ENCODE data around the gene SNRNP35.
"Not testable (repeated sequence)": the region's sequence is repeated elsewhere in the genome, so short reads cannot be mapped to it uniquely, and the experiment has no call there.

Gene SNRNP35

DNA sequence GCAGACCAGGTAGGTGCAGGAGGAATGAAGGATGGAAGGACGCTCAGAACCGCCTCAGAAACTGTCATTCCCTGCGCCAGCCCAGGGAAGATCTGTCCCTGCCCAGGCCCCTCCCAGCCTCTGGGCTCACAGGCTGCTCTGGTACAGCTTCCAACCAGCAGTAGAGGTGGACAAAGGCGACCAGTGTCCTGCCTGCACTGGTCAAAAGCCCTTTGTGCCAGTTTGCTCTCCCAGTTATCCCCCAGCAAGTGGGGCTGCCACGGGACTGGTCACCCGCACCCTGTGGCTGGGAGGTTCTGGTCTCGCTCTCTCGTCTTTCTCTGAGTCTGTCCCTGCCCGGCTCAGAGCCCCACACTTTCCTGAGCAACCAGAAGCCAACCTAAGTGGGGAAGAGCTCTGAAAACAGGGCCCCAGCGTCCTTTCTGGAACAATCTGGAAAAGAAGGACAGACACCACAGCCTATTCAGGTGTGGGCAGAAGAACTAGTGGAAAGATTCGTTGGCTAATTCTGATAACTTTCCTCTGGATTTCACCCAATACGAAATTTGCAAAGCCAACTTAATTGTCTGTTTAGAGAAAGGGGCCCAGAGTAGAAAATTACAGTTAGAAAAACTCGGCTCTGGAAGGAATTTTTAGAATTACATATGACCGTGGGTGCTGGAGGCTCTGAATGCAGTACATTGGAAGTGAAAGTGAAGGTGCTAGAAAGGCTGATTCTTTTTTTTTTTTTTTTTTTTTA lies 21.7 kb downstream of the SNRNP35 start:
- Histone ChIP-seq H3K36me3 (ENCODE audit: insufficient read depth, low read length) (peaks cover 21% of the 10 kb centered on the region), H3K4me3 (ENCODE audit: low read length) (peak overlapping the region; percentile 35), H3K4me1 (ENCODE audit: control insufficient read depth, insufficient read depth, low read length) (peaks cover 23% of the 10 kb centered on the region), H3K4me2 (ENCODE audit: low read length) (peak overlapping the region; percentile 53), H3K9me3 (replicated peaks; ENCODE audit: low read length) (no peaks in the 10 kb centered on the region), H3K27me3 (ENCODE audit: control insufficient read depth, insufficient read depth, low read length) (no peaks in the 10 kb centered on the region), H3K9ac (ENCODE audit: low read depth, low read length) (peak overlapping the region; percentile 60)

- H3K36me3 ChIP-seq (ENCODE audit: insufficient read depth, low read length): peaks cover 18% of the 10 kb centered on the region
- peaks cover 23% of the 10 kb centered on the region for H3K4me1 ChIP-seq (ENCODE audit: control insufficient read depth, insufficient read depth, low read length)
- not testable (repeated sequence) for H3K4me2 ChIP-seq (ENCODE audit: low read length); H3K9ac ChIP-seq (ENCODE audit: low read depth, low read length); H3K9me3 ChIP-seq (replicated peaks; ENCODE audit: low read length); H3K27me3 ChIP-seq (ENCODE audit: control insufficient read depth, insufficient read depth, low read length); H3K4me3 ChIP-seq (ENCODE audit: low read length)
These were observed 23.3 kb downstream of the SNRNP35 start for GRCh38 chr12:123481251-123481650.

DNA sequence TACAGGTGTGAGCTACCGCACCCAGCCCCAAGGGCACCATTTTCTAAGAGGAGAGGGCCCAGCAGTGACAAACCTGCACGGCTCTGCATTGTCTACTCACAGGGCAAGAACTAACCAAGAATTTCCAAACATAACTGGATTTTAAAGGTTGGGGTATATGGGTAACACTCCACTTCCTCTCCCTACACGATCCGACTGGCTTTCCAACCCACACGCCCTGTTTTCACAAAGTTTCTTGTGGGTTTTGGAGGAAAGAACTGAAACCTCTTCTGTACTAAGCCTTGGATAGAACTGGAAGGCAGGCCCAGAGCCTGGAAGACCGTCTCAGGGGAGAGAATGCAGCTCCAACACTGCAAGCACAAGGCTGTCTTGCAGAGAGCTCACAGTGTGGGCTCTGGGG lies 24.9 kb downstream of the SNRNP35 start:
- H3K36me3 ChIP-seq (ENCODE audit: insufficient read depth, low read length): peaks cover 11% of the 10 kb centered on the region
- H3K4me3 ChIP-seq (ENCODE audit: low read length): no peak overlapping the region

GRCh38 chr12:123483602-123484248 lies 25.8 kb downstream of the SNRNP35 start:
- Histone ChIP-seq H3K36me3 (ENCODE audit: insufficient read depth, low read length) (peaks cover 13% of the 10 kb centered on the region), H3K9me3 (replicated peaks; ENCODE audit: low read length) (no peaks in the 10 kb centered on the region), H3K27me3 (ENCODE audit: control insufficient read depth, insufficient read depth, low read length) (no peaks in the 10 kb centered on the region), H3K9ac (ENCODE audit: low read depth, low read length) (no peak overlapping the region), H3K4me3 (ENCODE audit: low read length) (no peak overlapping the region), H3K4me2 (ENCODE audit: low read length) (no peak overlapping the region), H3K4me1 (ENCODE audit: control insufficient read depth, insufficient read depth, low read length) (peaks cover 15% of the 10 kb centered on the region)

More for the DNA sequence above, 24.9 kb downstream of the SNRNP35 start:
- Histone ChIP-seq H3K4me1 (ENCODE audit: control insufficient read depth, insufficient read depth, low read length) (peaks cover 23% of the 10 kb centered on the region), H3K4me2 (ENCODE audit: low read length) (no peak overlapping the region), H3K27me3 (ENCODE audit: control insufficient read depth, insufficient read depth, low read length) (no peaks in the 10 kb centered on the region), H3K9ac (ENCODE audit: low read depth, low read length) (no peak overlapping the region), H3K9me3 (replicated peaks; ENCODE audit: low read length) (no peaks in the 10 kb centered on the region)

- Histone ChIP-seq H3K9ac (ENCODE audit: low read depth, low read length) (no peak overlapping the region), H3K4me3 (ENCODE audit: low read length) (no peak overlapping the region), H3K27me3 (ENCODE audit: control insufficient read depth, insufficient read depth, low read length) (no peaks in the 10 kb centered on the region), H3K4me2 (ENCODE audit: low read length) (no peak overlapping the region), H3K4me1 (ENCODE audit: control insufficient read depth, insufficient read depth, low read length) (no peaks in the 10 kb centered on the region), H3K9me3 (replicated peaks; ENCODE audit: low read length) (no peaks in the 10 kb centered on the region), H3K36me3 (ENCODE audit: insufficient read depth, low read length) (peaks cover 14% of the 10 kb centered on the region)
These were observed 27.8 kb downstream of the SNRNP35 start for GRCh38 chr12:123485756-123486155.

GRCh38 chr12:123487428-123487827 lies 29.5 kb downstream of the SNRNP35 start:
- Histone ChIP-seq H3K4me3 (ENCODE audit: low read length) (no peak overlapping the region), H3K9me3 (replicated peaks; ENCODE audit: low read length) (no peaks in the 10 kb centered on the region)

DNA sequence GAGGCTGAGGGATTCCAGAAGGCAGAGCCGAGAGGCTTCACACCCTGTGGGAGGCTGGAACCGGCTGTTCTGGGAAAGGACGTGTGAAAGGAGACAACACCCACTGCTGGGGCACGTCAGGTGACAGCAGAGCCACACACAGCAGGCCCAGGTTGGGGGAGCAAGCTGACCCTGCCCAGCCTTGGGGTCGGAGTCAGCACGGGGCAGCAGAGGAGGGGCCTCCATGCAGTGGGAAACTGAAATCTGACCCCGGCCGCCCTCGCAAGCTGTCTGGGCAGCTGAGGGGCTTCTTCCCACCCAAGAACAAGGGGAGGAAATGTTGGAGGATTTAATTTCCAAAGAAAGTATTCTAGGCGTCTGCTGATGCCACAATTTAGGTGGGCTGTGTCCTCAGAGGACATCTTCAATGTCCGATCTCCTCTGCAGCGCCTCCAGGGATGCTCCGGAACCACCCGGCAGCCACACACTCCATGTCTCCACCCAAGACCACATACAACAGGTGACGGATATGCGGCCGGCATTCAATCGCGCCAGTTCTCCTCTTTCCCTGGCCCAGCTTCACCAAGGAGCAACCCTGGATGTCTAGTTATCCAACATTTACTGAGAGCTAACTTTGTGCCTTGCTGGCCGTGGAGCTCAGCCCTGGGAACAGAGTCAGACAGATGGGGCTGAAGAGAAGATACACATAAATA lies 30.7 kb downstream of the SNRNP35 start:
- peaks cover 7% of the 10 kb centered on the region for H3K36me3 ChIP-seq (ENCODE audit: insufficient read depth, low read length)
- no peak overlapping the region for H3K4me3 ChIP-seq (ENCODE audit: low read length)
- no peak overlapping the region for H3K9ac ChIP-seq (ENCODE audit: low read depth, low read length)
- no peaks in the 10 kb centered on the region for H3K27me3 ChIP-seq (ENCODE audit: control insufficient read depth, insufficient read depth, low read length)
- H3K4me2 ChIP-seq (ENCODE audit: low read length): no peak overlapping the region
- no peaks in the 10 kb centered on the region for H3K4me1 ChIP-seq (ENCODE audit: control insufficient read depth, insufficient read depth, low read length)
- no peaks in the 10 kb centered on the region for H3K9me3 ChIP-seq (replicated peaks; ENCODE audit: low read length)

More at GRCh38 chr12:123487428-123487827, 29.5 kb downstream of the SNRNP35 start:
- Histone ChIP-seq H3K4me2 (ENCODE audit: low read length) (no peak overlapping the region), H3K9ac (ENCODE audit: low read depth, low read length) (no peak overlapping the region), H3K27me3 (ENCODE audit: control insufficient read depth, insufficient read depth, low read length) (no peaks in the 10 kb centered on the region), H3K4me1 (ENCODE audit: control insufficient read depth, insufficient read depth, low read length) (no peaks in the 10 kb centered on the region), H3K36me3 (ENCODE audit: insufficient read depth, low read length) (peaks cover 16% of the 10 kb centered on the region)

DNA sequence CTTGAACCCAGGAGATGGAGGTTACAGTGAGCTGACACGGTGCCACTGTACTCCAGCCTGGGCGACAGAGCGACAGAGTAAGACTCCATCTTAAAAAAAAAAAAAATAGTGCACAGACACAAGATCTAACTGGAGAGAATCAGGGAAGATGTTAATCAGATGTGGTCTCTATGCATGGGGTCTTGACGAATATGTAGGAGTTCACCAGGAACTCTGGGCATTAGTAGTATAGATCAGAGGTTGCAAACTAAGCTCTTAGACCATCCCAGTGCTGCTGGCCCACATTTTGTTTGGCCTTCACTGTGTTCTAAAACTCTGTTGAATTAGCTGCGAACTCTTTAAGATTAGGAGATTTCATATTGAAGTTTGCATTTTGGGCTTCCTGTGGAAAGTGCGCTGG lies 31.6 kb downstream of the SNRNP35 start:
- Histone ChIP-seq H3K9me3 (replicated peaks; ENCODE audit: low read length) (no peaks in the 10 kb centered on the region), H3K4me3 (ENCODE audit: low read length) (no peak overlapping the region), H3K9ac (ENCODE audit: low read depth, low read length) (no peak overlapping the region), H3K27me3 (ENCODE audit: control insufficient read depth, insufficient read depth, low read length) (no peaks in the 10 kb centered on the region), H3K4me1 (ENCODE audit: control insufficient read depth, insufficient read depth, low read length) (peaks cover under 1% of the 10 kb centered on the region), H3K4me2 (ENCODE audit: low read length) (no peak overlapping the region), H3K36me3 (ENCODE audit: insufficient read depth, low read length) (peaks cover 4% of the 10 kb centered on the region)

DNA sequence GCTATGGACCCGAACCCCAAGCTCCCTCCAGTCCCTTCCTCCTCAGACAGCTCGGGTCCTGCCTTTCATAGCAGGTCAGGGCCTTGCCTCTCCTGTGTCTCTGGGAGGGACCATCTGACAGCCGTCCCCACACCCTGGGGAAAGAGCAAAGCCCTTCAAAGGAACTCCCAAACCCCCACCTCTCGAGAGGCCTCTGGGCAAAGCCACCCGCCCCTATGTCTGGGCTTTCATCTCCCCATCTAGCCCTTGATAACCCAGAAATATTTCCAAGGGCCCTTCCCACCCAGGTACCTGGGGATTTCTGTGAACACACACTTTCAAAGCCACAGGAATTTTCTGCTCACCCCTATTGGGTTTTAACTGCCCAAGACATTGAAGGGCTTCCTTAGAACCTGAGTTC lies 32.1 kb downstream of the SNRNP35 start:
- H3K36me3 ChIP-seq (ENCODE audit: insufficient read depth, low read length): peaks cover 4% of the 10 kb centered on the region
- no peak overlapping the region for H3K9ac ChIP-seq (ENCODE audit: low read depth, low read length)
- no peaks in the 10 kb centered on the region for H3K9me3 ChIP-seq (replicated peaks; ENCODE audit: low read length)
- H3K4me1 ChIP-seq (ENCODE audit: control insufficient read depth, insufficient read depth, low read length): peaks cover 3% of the 10 kb centered on the region
- H3K4me3 ChIP-seq (ENCODE audit: low read length): no peak overlapping the region
- H3K27me3 ChIP-seq (ENCODE audit: control insufficient read depth, insufficient read depth, low read length): no peaks in the 10 kb centered on the region
- H3K4me2 ChIP-seq (ENCODE audit: low read length): no peak overlapping the region

- no peak overlapping the region for H3K4me2 ChIP-seq (ENCODE audit: low read length)
- H3K36me3 ChIP-seq (ENCODE audit: insufficient read depth, low read length): peaks cover 4% of the 10 kb centered on the region
- no peak overlapping the region for H3K4me3 ChIP-seq (ENCODE audit: low read length)
- no peak overlapping the region for H3K9ac ChIP-seq (ENCODE audit: low read depth, low read length)
- peaks cover 3% of the 10 kb centered on the region for H3K4me1 ChIP-seq (ENCODE audit: control insufficient read depth, insufficient read depth, low read length)
- H3K9me3 ChIP-seq (replicated peaks; ENCODE audit: low read length): no peaks in the 10 kb centered on the region
- no peaks in the 10 kb centered on the region for H3K27me3 ChIP-seq (ENCODE audit: control insufficient read depth, insufficient read depth, low read length)
These were observed 33.1 kb downstream of the SNRNP35 start for GRCh38 chr12:123491056-123491455.

DNA sequence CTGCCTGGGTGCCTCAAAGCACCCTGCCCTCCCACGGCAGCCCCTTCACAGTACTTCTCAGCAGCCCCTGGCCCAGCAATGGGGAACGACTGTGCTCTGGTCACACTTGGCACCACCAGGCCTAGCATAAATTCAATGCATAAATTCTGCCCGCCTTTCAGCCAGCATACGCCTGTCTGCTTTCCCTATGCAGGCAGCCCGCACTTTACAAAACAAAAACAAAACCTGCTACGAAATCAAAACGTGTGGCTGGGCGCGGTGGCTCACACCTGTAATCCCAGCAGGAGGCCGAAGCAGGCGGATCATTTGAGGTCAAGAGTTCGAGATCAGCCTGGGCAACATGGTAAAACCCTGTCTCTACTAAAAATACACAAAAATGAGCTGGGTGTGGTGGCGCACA lies 33.5 kb downstream of the SNRNP35 start:
- Histone ChIP-seq H3K4me1 (ENCODE audit: control insufficient read depth, insufficient read depth, low read length) (peaks cover 3% of the 10 kb centered on the region), H3K9ac (ENCODE audit: low read depth, low read length) (no peak overlapping the region), H3K4me2 (ENCODE audit: low read length) (no peak overlapping the region), H3K9me3 (replicated peaks; ENCODE audit: low read length) (no peaks in the 10 kb centered on the region), H3K36me3 (ENCODE audit: insufficient read depth, low read length) (peaks cover 4% of the 10 kb centered on the region), H3K27me3 (ENCODE audit: control insufficient read depth, insufficient read depth, low read length) (no peaks in the 10 kb centered on the region), H3K4me3 (ENCODE audit: low read length) (no peak overlapping the region)

All from skeletal muscle satellite cell (primary cell).